GM21447 (cell line): Measurements from ENCODE around the gene EMC7.
A peak's percentile ranks its signal among the peaks of the same experiment; 100 is the strongest.
"Not testable (repeated sequence)": the region's sequence is repeated elsewhere in the genome, so short reads cannot be mapped to it uniquely, and the experiment has no call there.

Experiments
- ATAC-seq: cut with Tn5 transposase; IDR thresholded peaks from one replicate; pipeline ENCODE4 v1.9.1; 2021; ENCODE audit not compliant: unreplicated experiment

The EMC7 gene

DNA sequence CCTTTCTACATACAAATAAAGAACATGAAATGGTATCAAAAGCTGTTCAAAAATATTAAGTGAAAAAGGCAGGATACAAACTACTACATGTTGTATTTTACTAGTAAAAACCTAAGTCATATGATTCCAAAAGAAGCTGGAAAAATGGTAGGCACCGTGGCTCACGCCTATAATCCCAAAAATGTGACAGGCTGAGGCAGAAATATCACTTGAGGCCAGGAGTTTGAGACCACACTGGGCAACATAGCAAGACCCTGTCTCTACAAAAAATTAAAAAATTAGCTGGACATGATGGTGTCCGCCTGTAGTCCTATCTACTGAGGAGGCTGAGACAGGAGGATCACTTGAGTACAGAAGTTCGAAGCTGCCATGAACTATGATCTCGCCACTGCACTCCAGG is 1.7 kb downstream of the EMC7 start:
- no peak for ATAC-seq

DNA sequence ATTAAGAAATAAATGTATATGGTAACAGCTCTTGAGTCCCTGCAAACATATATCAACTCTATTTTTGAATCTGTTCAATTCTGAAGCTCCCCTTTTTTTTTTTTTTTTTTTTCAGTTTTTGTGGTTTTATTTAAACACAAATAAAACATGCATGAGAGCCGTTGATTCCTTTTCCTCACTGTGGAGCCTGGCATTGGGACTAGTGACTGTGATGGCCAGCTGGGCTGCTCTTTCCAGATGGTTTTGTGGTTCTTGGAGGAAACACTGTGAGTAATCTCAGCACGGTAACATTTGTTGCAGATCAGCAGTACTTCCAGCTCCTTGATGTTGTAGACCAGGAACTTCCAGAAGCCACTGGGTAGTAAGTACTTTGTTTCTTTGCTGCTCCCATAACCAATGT is 15.9 kb downstream of the EMC7 start:
- ATAC-seq, result no peak

DNA sequence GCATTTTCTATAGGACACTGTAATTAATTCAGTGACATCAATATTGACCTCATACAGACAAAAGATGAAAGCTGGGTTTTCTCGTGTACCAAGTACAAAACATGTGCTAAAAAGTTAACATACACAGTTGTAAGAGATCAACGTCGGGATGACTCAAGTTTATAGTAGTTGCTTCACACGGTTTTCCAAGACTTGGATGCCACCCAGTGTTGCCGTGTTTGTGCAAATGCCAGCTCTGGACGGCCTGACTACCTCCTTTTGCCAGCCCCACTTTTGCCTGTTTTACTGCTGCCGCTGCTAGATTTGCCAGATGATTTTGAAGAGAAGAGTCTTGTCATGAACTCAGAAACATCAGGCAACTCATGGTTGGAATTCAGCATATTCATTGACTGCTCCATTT is 17.6 kb downstream of the EMC7 start:
- ATAC-seq, result no peak

DNA sequence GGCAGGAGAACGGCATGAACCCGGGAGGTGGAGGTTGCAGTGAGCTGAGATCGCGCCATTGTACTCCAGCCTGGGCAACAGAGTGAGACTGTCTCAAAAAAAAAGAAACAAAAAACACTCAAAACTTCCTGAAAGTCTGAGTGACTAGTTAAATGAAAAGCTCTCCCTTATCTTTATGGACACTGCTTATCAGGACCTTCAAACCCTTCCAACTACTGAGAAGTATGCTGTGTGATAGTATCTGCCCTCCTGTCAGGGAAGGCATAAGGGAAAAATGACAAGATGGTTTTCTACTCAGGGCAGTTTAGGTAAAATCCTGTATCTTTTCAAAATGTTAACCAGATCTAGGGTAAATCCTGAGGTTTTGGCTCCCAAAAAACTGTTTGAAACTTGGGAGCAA is 21.8 kb downstream of the EMC7 start:
- no peak for ATAC-seq

DNA sequence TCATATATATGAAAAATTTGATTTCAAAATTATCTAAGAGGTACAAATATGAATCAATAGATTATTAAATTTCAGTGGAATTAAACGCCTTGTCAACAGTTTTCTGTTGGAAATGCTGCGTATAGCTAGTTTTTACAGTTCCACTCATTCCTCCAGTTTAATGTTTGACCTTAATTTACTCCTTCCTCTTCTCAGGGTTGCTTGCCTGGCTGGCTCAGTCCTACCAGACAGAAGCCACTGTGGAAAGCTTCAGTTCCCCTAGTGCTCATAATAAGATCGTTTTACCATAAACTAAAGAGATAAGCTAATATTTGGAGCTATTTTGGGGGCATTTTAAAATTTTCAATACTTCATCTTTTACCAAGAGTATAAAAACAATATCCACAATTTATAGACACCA is 22.8 kb downstream of the EMC7 start:
- no peak for ATAC-seq

DNA sequence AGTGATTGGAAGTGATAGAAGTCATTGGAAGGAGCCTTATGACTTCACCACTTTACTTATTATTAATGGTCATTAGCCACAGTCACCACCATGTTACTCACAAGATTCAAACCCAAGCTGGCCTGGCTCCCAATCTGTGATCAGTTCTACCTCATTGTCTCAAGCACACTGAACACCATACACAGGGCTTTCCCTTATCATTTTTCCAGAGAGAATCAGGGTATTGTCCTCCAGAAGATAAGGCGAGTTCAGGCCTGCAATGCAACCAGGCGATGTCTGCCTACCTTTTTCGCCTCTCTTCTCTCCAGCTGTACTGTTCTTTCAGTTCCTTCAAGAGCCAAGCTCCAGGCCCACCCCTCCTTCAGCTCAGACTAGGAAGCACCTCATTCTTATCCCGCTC is 24.9 kb downstream of the EMC7 start:
- ATAC-seq, result no peak

DNA sequence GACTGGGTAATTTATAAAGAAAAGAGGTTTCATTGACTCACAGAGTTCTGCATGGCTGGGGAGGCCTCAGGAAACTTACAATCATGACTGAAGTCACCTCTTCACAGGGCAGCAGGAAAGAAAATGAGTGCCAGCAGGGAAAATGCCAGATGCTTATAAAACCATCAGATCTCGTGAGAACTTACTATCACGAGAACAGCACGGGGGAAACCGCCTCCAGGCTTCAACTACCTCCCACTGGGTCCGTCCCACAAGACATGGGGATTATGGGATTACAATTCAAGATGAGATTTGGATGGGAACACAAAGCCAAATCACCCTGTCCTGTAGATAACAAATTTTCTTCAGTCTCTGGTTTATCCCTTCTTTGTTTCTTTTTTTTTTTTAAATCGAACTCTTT is 31.7 kb downstream of the EMC7 start:
- ATAC-seq, result no peak

DNA sequence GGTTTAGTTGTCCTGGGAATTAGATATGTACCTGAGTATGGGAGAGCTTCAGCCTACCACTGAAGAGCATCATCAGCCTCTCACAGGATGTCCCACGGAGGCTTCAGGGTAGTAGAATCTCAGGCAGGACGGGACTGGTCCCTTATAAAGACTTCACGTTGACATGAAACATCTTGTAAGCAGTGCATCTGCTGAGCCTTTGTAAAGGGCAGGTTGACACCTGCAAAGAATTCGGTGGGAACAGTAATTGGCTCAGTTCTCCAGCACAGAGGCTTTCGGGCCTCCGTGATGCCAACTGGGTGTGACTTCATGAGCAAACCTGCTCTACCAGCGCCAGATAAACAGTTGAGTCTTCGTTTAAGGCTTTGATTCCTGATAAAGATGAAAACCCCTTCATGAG is 35.7 kb downstream of the EMC7 start:
- ATAC-seq, result no peak

DNA sequence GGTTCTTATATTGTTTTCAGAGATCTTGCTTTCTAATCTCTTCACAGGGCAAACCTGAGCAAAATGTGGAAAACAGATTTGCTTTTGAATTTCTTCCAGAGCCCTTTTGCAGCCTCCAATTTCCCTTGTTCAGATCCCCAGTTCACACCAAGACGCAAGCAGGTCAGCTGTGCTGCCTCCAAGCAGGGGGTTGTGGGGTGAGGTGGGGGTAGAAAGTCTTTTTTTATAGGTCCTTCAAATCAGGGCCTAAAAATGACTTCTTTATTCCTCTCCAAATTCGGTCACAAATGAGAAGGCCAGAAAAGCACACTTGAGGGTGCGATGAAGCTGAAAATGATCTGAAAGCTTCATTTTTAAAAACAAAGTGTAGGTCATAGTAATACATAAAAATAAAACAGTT is 36.4 kb downstream of the EMC7 start:
- no peak for ATAC-seq

DNA sequence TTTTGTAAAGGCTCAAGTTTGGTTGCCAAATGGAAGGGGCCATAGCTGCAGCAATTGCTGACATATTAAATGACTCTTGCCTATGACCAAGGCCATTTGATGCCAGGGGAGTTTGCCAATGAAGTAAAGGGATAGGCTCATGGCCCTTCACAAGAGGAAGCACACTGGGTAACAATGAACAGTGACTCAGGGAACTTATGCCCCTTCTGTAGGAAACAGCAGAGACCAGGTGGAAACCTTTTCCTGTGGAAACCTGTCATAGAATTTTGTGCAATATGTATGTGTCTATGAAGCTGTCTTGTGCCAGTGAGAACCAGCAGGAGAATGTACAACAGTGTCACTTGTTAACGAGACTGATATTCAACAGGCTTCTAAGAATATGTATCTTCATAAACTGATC is 37.2 kb downstream of the EMC7 start:
- no peak for ATAC-seq

DNA sequence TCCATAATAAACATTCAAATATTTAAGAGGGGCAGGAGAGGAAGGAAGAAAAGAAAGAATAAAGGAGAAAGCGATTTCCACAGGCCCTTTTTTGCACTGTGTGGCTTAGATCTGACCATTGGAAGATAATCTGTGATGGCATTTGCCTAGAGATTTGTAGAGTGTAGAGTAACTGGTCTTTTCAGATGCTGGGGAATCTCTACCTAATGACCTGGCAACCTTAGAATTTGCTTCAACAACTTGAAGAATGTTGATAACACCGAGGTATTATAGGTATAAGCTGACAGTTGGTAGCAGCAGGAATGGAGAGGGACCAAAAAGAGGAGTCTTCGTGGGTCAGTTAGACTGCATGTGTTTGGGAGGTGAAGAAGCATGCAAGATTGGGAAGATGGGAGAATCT is 41.7 kb downstream of the EMC7 start:
- ATAC-seq, result no peak

DNA sequence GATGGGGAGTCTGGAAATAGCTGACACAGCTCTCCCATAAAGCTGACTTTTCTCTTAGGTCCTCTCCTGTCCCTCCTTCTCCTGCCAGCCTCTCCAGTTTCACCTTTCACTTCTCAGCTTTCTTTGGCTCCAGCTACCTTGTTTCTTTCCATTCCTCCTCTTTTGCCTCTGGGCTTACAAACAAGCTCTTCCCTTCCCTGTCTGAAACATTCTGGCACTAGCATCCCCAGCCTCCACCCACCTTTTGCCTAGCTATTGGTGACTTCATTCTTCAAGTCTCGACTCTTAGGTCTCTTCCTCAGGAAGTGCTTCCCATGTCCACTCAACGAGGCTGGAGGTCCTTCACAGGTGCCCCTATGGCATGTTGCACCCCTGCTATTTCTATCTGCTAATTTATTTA is 42.2 kb downstream of the EMC7 start:
- no peak for ATAC-seq

DNA sequence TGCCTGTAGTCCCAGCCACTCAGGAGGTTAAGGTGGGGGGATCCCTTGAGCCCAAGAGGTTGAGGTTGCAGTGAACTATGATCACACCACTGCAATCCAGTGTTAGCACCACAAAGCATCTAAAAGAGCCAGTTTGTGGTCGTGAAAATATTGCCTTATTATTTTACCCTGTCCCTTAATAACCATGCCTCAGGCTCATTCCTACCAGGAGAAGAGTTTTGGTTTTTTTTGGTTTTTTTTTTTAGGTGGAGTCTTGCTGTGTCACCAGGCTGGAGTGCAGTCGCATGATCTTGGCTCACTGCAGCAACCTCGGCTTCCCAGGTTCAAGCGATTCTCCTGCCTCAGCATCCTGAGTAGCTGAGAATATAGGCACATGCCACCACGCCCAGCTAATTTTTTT is 44.8 kb downstream of the EMC7 start:
- ATAC-seq, result no peak

DNA sequence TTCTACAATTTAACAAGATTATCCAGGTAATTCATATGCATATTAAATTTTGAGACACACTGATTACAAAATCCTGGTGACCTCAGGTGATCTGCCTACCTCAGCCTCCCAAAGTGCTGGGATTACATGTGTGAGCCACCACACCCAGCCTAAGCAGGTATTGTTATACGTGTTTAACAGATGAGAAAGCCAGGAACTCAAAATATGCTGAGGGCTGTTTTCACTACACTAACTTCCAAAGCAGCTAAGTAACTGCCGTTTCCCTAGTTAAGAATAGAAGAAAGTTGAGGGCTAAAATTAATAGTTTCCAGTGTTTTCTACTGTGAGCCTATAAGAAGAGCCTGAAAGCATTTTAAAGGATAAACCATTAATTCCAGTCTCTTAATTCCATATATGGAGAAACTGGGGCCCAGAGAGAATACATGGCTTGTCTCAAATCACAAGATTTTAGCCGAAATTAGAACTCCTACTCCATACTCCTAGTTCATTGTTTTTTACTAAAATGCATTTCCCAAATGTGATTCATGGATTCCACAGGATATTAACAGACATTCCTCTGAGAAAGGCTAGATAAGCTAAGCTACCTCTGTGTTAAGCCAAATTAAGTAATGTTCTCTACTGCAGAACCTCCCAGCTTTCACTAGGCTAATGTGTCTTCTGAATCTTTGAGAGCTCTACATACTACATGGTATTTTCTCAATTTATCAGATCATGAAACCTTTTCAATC is 45.6 kb downstream of the EMC7 start:
- ATAC-seq, result no peak

DNA sequence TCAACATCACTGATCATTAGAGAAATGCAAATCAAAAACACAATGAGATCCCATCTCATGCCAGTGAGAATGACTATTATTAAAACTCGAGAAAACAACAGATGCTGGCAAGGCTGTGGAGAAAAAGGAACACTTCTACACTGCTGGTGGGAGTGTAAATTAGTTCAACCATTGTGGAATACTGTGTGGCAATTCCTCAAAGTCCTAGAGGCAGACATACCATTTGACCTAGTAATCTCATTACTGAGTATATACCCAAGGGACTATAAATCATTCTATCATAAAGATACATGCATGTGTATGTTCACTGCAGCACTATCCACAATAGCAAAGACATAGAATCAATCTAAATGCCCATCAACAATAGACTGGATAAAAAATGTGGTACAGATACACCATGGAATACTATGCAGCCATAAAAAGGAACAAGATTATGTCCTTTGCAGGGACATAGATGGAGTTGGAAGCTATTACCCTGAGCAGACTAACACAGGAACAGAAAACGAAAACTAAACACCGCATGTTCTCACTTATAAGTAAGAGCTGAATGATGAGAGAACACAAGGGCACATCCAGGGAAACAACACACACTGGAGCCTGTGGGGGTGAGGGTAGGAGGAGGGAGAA is 47.5 kb downstream of the EMC7 start:
- ATAC-seq, result no peak

DNA sequence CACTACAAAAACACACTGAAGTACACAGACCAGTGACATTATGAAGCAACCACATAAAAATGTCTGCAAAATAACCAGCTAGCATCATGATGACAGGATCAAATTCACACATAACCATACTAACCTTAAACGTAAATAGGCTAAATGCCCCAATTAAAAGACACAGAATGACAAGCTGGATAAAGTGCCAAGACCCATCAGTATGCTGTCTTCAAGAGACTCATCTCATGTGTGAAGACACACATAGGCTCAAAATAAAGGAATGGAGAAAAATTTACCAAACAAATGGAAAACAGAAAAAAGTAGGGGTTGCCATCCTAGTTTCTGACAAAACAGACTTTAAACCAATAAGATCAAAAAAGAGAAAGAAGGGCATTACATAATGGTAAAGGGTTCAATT is 51.3 kb downstream of the EMC7 start:
- not testable (repeated sequence) for ATAC-seq

DNA sequence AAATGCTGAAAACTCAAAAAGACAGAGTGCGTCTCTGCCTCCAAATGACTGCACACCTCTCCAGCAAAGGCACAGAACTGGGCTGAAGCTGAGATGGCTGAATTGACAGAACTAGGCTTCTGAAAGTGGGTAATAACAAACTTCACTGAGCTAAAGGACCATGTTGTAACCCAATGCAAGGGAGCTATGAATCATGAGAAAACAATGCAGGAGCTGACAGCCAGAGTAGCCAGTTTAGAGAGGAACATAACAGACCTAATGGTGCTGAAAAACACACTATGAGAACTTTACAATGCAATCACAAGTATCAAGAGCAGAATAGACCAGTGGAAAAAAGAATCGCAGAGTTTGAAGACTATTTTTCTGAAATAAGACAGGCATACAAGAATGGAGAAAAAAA is 52.5 kb downstream of the EMC7 start:
- ATAC-seq, result no peak

DNA sequence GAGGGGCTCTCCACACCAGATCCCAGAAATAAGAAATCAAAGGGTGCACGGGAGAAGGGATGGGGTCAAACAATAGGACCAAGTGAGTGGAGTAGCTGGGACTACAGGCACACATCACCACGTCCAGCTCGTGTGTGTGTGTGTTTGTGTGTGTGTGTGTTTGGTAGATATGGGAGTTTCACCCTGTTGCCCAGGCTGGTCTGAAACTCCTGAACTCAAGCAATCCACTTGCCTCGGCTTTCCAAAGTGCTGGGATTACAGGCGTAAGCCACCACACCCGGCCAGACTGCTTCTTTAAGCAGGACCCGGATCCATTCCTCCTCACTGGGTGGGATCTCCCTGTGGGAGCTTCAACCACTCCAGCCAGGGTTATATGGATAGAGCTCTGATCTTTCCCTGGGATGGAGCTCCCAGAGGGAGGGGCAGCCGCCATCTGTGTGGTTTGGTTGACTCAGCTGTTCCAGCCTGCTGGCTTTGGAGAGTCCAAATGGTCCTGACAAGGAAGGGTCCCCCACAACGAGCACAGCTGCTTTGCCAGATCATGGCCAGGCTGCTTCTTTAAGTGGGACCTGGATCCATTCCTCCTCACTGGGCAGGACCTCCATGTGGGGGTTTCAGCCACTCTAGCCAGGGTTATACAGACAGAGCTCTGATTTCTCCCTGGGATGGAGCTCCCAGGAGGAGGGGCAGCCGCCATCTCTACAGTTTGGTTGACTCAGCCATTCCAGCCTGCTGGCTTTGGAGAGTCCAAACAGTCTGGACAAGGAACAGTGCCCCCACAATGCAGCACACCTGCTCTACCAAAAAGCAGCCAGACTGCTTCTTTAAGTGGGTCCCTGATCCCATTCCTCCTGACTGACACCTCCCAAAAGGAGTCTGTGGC is 53.5 kb downstream of the EMC7 start:
- ATAC-seq, result no peak

DNA sequence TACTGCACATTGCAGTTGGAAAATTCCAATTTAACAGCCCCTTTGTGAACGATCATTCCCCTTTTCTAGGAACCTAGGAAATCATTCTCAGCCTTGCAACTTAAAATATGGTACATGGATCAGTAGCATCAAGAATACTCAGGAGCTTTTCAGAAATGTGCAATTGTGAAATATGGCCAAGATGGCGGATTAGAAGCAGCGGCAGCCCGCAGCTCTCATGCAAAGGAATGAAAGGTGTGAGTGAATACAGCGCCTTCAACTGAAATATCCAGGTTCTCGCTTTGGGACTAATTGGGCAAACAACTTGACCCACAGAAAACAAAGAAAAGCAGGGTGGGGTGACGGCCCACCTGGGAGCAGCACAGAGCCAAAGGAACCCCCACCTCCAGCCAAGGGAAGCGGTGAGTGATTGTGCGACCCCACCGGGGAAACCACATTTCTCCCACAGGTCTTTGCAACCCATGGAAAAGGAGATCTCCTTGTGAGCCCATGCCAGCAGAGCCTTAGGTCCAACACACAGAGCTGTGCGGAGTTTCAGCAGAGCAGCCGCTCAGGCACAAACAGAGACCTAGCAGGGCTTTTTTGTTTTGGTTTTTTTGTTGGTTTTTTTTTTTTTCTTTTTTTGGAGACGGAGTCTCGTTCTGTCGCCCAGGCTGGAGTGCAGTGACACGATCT is 55.1 kb downstream of the EMC7 start:
- no peak for ATAC-seq

DNA sequence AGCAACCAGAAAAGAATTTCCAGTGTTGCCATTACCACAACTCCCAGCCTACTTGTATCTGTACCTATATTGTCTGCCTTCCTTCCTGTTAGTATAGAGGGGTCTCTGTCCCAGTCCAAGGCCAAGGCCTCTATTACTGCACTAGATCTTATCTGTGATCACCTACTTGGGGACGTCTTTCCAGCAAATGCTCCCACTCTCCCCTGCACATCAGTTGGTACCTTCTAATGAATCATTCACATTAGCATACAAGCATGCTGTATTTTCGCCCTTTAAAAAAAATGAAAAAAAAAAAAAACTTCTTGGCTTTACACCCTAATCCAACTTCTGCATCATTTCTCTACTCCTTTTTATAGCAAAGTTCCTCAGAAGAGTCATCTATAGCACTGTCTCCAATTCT is 57.8 kb downstream of the EMC7 start:
- ATAC-seq, result no peak

DNA sequence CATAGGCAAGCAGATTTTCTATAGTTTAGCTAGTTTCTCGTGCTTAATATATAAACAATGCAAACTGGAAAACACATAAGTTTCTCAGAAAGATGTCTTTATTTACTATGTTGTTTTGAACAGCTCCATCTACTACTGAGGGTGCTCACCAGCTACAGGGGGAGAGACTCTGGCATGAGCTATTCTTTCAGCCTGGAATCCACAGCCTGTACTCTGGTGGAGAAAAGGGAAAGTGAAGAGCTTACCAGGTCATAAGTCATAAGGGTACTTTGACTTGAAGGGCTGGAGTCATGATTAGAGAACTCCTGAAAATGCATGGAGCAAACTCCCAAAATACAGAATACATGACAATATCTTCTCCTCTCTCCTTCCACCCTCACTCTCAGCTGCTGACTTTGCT is 58.3 kb downstream of the EMC7 start:
- no peak for ATAC-seq

DNA sequence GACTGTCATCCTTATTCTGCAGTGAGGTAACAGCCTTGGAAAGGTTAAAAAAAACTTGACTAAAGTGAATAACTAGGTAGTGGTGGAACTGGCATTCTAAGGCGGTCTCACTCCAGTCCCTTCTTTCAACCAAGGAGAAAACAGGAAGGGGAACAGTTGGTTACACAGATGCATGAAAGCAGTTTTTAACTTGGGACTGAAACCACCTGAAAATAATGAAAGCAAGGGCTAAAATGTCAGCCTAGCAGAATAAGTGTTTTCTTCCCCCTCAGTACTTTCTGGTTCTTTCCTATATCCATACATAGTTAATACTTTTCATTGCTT is 61.9 kb downstream of the EMC7 start:
- ATAC-seq, result peak; percentile 21
